HG03442 (cell line): ENCODE data around the gene ACTA2.

Experiments used
- ATAC-seq: cut with Tn5 transposase; IDR thresholded peaks from one replicate; pipeline ENCODE4 v1.9.1; 2021; ENCODE audit warnings: mild to moderate bottlenecking, moderate library complexity; ENCODE audit not compliant: unreplicated experiment

Gene ACTA2

DNA sequence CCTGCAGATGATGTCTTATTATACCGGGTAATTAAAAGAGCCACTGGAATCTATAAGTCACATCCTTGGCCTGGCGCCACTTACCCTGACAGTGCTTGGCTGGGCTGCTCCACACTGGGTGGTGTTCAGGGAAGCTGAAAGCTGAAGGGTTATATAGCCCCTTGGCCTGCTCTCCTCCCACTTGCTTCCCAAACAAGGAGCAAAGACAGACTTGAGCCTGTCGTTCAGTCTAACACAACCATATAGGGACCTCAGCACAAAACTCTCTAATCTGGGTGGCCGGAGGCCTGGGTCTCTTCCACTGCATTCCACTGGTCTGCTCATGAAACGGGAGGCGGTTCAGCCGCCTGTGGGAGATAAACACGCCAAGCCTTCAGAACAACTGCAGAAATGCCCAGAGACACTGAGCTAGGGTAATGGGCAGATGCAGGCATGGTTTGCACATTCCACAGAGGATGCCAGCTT, at the start of gene ACTA2:
Gene ACTA2 (minus strand): TSS at position 127 of the 465 bp plus-strand sequence. CDS start 3,843 bp downstream, outside the sequence.
- ATAC-seq, result no peak

DNA sequence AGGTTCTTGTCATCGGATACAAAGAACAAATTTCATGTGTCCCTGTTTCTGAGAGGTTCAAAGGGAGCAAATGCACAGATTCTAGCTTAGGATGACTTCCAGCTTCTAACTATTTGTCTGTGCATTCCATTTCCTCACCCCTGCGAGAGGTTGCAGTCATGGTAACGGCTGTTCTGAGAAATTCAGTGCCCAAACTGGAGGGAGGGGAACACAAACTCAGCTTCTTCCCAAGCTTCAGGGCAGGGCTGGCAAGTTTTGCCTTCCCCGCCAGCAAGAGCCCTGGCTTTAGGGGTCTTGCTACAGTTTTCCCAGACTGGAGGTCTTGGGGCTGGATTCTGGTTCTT, 49.1 kb upstream of the ACTA2 start:
- ATAC-seq, result no peak

DNA sequence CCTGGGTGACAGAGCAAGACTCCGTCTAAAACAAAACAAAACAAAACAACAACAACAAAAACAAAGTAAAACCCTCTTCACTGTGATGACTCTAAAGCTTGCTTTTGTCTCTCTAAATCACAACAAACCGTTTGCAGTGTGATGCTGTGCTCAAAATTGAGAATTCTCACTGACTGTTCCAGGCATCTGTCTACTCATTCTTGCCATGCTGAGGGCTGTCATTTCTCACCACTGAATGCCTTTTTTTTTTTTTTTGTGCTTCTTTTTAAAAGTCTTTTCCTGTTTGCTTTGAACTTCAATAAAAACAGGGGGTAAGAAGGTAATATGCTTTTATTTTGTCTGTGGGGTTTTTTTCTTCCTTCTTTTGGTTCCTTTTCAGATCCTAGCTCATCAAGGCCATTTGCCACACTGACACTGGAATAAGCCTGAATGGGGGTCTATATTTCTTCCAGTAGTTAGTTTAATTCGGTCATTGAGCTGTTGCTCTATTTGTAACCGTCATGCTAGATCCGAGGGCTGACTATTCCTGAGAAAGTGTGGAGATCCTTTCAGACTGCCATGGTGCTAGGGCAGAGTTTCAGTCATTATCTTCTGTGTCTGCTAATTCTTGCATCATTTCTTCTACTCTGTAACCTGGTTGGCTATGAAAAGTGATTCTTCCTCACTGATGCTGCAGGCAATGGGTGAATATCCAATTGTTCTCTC, 48.6 kb upstream of the ACTA2 start:
- ATAC-seq, result peak; percentile 45

DNA sequence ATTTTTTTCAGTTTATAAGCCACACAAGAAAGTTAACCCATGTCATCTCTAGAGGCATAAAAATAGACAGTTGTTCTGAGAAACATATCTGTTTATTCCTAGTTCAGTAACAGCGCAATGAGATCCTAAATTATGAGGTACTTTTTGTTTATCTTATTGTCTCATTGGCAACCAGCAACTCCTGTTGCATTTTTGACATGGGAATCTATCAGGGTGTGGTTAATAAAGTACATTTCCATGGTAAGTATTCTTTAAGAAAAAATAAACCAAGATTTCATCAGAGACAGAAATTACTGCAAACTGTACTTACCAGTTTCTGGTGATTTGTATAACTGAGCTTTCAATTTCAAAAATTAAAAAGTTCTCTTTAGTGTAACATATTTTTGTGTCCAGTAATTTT, 47.1 kb upstream of the ACTA2 start:
- ATAC-seq, result no peak

DNA sequence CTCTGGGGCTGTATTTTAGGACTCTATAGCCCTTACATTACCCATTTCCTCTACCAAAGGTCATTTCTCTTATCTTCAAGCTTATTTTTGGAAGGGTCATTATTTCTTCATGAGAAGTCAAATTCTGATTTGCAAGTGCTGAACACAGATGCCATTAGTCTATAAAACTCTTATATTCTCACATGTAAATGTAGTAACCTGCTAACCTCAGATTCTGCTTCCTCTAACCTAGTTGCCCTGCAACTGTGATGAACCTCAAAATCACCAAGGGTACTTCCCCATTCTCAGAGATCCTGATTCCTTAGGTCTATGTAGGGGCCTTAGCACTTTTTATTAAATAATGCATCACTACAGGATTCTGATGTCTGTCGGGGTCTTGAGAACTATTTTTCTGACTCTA, 44.4 kb upstream of the ACTA2 start:
- peak; percentile 47 for ATAC-seq

DNA sequence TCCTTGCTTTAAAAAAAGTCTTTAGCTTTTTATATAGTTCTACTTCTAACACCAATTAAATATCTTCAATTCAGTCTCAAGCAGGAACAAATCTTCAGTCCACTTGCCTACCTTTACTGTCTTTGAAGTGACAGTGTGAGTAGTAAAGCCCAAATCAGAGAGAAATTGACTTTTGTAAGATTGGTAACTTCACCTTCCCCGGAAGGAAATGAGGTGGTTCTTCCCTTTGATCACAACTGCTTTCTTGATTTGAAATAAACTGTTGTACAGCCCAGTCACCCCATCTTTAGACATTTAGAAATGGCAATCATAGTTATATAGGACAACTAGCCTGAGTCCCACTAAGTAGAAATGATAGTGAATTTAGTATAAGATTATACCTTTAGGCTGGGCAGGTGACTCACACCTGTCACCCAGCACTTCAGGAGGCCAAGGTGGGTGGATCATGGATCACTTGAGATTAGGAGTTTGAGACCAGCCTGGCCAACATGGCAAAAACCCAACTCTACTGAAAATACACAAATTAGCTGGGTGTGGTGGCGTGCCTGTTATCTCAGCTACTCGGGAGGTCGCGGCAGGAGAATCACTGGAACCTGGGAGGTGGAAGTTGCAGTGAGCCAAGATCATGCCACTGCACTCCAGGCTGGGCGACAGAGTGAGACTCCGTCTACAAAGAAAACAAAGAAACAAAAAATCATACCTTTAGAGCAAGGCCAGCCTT, 42.7 kb upstream of the ACTA2 start:
- no peak for ATAC-seq

DNA sequence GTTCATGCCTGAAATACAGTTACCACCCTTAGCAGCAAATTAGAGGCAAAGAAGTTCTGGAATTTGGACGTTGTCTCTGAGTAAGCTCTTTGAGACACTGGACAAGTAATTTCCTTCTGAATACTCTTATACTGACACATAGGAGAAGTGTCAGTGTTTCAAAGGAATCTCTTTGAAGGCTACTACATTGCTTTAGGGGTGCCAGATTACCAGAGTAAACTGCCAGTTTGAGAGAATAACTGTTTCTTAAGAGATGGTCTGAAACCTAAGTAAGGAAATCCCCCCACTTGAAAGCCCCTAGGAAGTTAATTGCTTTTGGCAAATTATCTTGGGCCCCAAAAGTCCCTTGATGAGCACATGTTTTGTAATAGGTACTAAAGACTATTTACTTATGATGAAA, 41.4 kb upstream of the ACTA2 start:
- no peak for ATAC-seq

DNA sequence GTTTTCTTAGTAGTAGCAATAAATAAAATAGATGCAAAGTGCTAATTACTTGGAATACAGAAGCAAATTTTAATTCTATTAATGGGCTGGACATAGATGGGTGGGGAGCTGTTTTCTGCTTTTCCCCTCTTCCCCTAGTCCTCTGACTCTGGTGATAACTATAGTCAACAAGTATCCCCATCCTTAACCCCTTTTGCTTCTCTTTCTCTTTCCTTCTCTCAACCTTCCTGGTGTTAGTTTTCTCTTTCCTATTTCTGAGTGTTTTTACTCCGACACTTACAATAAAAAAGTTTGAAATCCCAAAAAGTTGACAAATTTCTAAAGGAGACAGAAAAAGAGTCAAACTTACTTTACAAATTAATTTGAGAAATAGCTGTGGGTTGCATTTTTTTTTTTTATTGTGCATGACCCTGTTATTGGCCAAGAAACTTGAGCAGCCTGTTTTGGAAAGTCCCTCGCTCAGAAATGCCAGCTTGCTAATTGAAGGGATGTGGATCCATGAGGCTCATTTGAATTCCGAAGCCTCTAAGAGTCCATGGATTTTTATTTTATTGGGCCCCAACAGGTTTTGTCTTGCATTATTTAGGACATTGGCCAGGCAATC, 40.5 kb upstream of the ACTA2 start:
- ATAC-seq, result no peak

DNA sequence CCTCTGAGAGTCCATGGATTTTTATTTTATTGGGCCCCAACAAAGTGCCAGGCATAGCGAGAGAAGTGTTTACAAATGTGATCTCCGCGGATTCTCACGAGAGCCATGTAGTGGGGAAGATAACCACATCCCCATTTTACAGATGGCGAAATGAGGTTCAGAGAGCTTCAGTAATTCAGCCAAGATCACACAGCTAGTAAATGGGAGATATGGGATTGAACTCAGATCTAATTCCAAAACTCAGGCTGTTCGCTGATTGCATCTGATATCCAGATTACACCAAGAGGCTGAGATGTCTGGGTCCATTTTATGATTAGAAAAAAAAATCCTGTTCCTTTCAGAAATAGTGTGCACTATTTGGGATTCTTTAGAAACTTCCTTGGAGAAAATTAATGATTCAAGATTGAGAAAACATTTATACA, 39.3 kb upstream of the ACTA2 start:
- no peak for ATAC-seq

DNA sequence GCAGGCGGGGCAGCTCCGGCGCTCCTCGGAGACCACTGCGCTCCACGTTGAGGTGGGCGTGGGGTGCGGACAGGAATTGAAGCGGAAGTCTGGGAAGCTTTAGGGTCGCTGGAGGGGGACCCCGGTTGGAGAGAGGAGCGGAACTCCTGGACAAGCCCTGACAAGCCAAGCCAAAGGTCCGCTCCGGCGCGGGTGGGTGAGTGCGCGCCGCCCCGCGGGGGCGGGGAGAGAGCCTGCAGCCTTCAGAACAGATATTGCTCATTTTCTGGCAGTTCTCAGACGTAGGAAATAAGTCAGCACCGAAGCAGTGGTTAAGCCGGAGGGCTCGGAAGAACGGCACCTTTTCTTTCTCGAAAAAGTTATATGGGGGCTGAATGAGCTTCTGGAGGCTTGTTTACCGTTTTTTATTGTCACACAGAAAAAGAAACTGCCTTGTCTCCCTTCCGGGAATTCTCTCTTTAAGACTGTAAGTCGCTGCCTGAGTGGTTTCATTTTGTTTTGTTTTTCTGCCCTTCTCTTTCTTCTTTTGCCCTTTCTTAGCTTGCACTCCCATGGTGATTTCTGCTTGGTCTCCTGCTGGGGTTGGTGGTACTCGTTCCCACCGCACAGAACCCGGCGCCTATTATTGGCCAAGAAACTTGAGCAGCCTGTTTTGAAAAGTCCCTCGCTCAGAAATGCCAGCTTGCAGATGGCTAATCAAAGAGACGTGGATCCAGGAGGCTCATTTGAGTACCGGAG, 38.8 kb upstream of the ACTA2 start:
- ATAC-seq, result peak; percentile 47

DNA sequence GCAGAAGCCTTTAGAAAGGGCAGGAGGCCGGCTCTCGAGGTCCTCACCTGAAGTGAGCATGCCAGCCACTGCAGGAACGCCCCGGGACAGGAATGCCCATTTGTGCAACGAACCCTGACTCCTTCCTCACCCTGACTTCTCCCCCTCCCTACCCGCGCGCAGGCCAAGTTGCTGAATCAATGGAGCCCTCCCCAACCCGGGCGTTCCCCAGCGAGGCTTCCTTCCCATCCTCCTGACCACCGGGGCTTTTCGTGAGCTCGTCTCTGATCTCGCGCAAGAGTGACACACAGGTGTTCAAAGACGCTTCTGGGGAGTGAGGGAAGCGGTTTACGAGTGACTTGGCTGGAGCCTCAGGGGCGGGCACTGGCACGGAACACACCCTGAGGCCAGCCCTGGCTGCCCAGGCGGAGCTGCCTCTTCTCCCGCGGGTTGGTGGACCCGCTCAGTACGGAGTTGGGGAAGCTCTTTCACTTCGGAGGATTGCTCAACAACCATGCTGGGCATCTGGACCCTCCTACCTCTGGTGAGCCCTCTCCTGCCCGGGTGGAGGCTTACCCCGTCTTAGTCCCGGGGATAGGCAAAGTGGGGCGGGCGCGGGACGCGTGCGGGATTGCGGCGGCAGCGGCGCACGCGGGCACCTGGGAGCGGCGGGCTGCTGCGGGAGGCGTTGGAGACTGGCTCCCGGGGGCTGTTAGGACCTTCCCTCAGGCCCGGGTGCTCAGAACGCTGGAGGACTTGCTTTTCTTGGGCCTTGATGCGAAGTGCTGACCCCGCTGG, 38.0 kb upstream of the ACTA2 start, which contains the start of gene FAS:
Gene FAS (plus strand): TSS at position 415 of the 777 bp plus-strand sequence. CDS start 79 bp downstream, at position 494.
- peak; percentile 57 for ATAC-seq

DNA sequence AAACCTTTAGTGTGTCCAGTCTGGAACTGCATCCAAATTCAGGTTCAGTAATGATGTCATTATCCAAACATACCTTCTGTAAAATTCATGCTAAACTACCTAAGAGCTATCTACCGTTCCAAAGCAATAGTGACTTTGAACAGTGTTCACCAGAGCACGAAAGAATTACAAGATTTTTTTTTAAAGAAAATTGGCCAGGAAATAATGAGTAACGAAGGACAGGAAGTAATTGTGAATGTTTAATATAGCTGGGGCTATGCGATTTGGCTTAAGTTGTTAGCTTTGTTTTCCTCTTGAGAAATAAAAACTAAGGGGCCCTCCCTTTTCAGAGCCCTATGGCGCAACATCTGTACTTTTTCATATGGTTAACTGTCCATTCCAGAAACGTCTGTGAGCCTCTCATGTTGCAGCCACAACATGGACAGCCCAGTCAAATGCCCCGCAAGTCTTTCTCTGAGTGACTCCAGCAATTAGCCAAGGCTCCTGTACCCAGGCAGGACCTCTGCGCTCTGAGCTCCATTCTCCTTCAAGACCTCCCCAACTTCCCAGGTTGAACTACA, 37.3 kb upstream of the ACTA2 start:
- peak; percentile 0 for ATAC-seq

DNA sequence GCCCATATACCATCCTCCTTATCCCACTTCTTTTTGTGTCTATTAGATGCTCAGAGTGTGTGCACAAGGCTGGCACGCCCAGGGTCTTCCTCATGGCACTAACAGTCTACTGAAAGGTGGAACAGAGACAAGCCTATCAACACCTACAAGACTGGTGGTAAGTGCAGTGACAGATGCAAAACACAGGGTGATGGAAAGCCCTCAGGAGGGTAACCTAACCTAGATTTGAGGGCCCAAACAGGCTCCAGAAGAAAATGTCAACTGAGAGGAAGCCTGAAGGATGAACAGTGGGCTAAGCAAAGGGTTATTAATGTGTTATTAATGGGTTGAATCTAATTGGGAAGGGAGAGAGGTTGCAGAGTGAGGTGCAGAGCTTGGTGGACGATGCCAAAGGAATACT, 36.9 kb upstream of the ACTA2 start:
- ATAC-seq, result no peak

DNA sequence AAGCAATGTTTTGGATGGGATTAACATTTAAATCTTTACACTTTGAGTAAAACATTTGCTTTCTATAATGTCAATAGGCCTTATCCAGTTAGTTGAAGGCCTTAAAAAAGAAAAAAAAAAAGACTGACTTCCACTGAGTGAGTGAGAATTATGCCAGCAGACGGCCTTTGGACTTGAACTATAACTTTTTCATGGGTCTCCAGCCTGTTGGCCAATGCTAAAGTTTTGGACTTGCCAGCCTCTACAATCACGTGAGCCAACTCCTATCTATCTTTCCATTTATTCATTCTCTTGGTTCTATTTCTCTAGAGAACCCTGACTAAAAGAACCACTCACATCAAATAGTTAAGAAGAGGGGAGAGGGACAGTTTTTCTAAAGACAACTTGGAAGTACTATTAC, 35.3 kb upstream of the ACTA2 start:
- no peak for ATAC-seq

DNA sequence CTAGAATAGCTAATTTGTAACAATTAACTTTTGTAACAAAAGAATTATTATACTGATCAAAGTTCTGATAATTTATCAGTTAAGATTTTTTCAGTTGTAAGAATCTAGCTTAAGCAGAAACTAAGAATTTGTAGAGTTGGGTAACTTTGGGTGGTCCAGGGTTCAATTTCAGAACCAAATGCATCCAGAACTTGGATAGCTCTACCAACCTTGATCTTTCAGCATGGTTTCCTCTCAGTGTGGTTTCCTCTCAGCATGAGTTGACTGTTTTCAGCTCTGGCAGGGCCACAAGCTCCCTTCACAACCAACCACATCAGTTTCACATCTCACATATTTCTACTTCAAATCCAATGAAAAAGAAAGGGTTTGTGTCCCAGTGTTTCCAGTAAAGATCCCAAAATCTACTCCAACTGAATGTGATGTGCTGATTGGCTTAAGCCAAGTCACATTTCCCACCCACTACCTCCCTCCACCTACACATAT, 34.7 kb upstream of the ACTA2 start:
- no peak for ATAC-seq

DNA sequence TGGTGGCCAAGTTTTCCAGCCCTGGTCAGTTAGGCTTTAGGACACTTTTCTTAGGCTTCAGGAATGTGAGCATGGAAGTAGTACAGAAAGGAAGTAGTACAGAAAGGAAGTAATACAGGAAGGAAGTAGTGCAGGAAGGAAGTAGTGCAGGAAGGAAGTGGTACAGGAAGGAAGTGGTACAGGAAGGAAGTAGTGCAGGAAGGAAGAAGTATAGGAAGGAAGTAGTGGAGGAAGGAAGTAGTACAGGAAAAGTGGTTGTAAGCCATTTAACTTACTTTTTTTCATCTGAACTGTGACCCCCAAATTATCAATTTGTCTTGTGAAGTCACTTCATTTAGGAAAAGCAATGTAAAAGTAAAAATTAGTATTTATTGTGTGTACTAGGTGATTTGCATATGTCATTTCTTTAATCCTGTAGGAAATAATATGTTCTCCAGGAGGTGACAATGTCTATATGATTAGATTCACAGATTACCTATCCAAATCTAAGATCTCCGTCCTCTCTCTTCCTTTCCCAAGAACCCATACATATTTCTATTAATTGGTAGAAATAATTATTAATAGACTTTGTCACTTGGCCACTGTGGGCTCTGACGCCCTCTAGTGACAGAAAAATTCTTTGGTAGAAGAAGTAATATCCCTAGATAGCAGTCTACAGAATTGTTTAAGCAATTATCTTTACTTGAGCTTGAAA, 34.1 kb upstream of the ACTA2 start:
- ATAC-seq, result no peak

DNA sequence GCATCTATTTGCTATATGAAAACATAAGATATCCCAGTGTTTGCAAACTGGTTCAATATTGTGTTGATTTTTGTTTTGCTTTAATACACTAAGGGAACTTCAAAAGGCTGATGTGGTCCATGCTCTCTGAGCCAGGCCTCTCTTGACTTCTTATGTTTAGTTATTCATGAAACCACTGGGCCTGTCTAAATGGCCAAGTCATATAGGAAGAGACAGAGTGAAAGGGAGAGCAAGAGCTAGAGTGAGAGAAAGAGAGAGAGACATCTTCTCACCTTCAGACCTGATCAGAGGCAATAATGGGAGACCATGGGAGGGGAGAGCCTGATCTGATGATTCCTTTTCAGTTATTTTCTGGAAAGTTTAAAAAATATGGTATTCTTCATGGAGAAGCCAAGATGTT, 32.0 kb upstream of the ACTA2 start:
- ATAC-seq, result no peak

DNA sequence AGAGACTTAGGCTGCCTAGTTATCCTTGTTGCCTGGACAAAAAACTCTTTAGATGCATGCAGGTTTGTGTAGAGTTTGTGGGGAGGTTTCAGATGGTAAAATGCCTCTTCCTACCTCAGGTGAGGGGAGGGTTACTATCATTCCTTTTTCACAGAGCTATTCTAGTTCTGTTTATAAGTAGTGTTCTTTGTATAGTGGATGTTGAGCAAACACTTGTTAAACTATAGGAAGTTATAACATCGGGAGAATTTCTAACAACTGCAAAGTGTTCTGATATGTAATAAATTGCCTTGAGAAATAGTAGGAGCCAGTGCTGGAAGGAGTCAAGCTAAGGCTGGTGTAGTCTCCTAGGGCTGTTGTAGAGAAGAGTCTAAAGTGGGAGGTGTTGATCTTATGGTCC, 31.4 kb upstream of the ACTA2 start:
- ATAC-seq, result no peak

DNA sequence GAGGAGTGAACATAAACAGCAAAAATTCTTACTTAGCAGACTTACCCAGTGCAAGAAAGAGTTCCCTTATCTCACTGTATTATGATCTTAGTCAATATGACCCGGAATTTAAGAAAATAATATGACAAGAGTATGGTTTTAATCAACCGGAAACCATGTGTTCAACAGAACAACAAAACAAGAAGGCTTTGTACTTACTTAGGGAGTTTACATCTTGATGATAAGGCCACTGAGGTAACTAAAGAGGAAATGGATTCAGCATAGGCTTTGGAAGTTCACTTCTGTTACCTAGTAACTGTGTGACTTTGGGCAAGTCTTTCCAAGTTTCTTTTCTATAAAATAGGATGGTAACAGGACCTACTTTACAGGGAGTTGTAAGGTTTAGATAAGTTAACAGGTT, 30.6 kb upstream of the ACTA2 start:
- ATAC-seq, result no peak
